Measurements from ENCODE around the gene RPL7L1. TPM values are rescaled to one million over a fixed set of nuclear protein-coding genes. Genes with fewer than 3 reads are reported as not detected.

The RPL7L1 gene
- total and polyA plus RNA-seq, 2 of the 13 experiments (the other 11 are each of a cell fraction or from before 2014, with no cell fraction given), result 51.6 to 179 TPM

- TF ChIP-seq RFXAP (CRISPR knock-in tag; IDR thresholded peaks at IDR 0.05; ENCODE audit: borderline replicate concordance) (no peak), ZNF709 (CRISPR knock-in tag; IDR thresholded peaks at IDR 0.05) (0 out of 2 replicates have a peak, but pooled peaks have one; percentile 11), CAMTA2 (CRISPR knock-in tag; IDR thresholded peaks at IDR 0.05; ENCODE audit: borderline replicate concordance) (no peak), MXD4 (CRISPR knock-in tag; IDR thresholded peaks at IDR 0.05) (no peak), ZNF3 (CRISPR knock-in tag; IDR thresholded peaks at IDR 0.05) (0 out of 2 replicates have a peak, but pooled peaks have one; percentile 15), ZFP37 (CRISPR knock-in tag; IDR thresholded peaks at IDR 0.05; ENCODE audit: borderline replicate concordance) (no peak), AKNA (CRISPR knock-in tag; IDR thresholded peaks at IDR 0.05; ENCODE audit: borderline replicate concordance) (no peak), FOXA3 (CRISPR knock-in tag; IDR thresholded peaks at IDR 0.05) (no peak), ZNF317 (CRISPR knock-in tag; IDR thresholded peaks at IDR 0.05) (no peak), ZKSCAN5 (CRISPR knock-in tag; IDR thresholded peaks at IDR 0.05) (no peak), ZBTB25 (CRISPR knock-in tag; IDR thresholded peaks at IDR 0.05) (no peak), DDIT3 (CRISPR knock-in tag; IDR thresholded peaks at IDR 0.05) (no peak), SUZ12 (IDR thresholded peaks at IDR 0.05; ENCODE audit: low read depth, low read length) (no peak), PPARG (CRISPR knock-in tag; conservative IDR thresholded peaks at IDR 0.05) (no peak), PITX1 (CRISPR knock-in tag; IDR thresholded peaks at IDR 0.05) (no peak), ZNF614 (CRISPR knock-in tag; IDR thresholded peaks at IDR 0.05; ENCODE audit: borderline replicate concordance) (no peak), ZNF713 (CRISPR knock-in tag; IDR thresholded peaks at IDR 0.05) (no peak), MTERF4 (CRISPR knock-in tag; IDR thresholded peaks at IDR 0.05) (no peak), ZNF430 (CRISPR knock-in tag; IDR thresholded peaks at IDR 0.05) (no peak; the same call in 1 of the 2 replicates), PRPF4 (IDR thresholded peaks at IDR 0.05; ENCODE audit: low read depth, low read length, poor library complexity, severe bottlenecking) (no peak), ZFP1 (CRISPR knock-in tag; IDR thresholded peaks at IDR 0.05) (0 out of 2 replicates have a peak, but pooled peaks have one; percentile 2), THAP9 (CRISPR knock-in tag; IDR thresholded peaks at IDR 0.05; ENCODE audit: borderline replicate concordance) (no peak)
These were observed 50.5 kb downstream of the RPL7L1 start (continued) for GRCh38 chr6:42929821-42930360.
